ENCODE measurements around the gene FBXO42. TPM values are rescaled to one million over a fixed set of nuclear protein-coding genes. Genes with fewer than 3 reads are reported as not detected.

The FBXO42 gene
- total RNA-seq: 17.2 and 20.3 TPM in 2 replicates

GRCh38 chr1:16351994-16352841 lies at the start of gene FBXO42:
Gene FBXO42 (minus strand): TSS chr1:16352480. CDS start chr1:16315418, 37,062 bp downstream.

GRCh38 chr1:16366722-16367257 lies 14.5 kb upstream of the FBXO42 start, which contains the start of gene SZRD1:
Gene SZRD1 (plus strand): TSS chr1:16367242. CDS start chr1:16367258, 16 bp downstream.

GRCh38 chr1:16236511-16237342 lies 115.6 kb downstream of the FBXO42 start, which contains the start of gene CPLANE2:
Gene CPLANE2 (minus strand): TSS chr1:16237183. CDS start chr1:16236742, 441 bp downstream.

GRCh38 chr1:16212251-16212961 lies 139.9 kb downstream of the FBXO42 start, which contains the start of gene ARHGEF19:
Gene ARHGEF19 (minus strand): TSS chr1:16212652. CDS start chr1:16209054, 3,598 bp downstream.

Small RNA genes lying within 50 kb of the gene (small RNA-seq; reads per million reads assigned to genes)
- 0.13 reads per million for gene MT1XP1

Other genes starting within 250 kb of the FBXO42 start
- 158 and 218 TPM in 2 replicates for gene EPHA2, start 196.4 kb downstream of the FBXO42 start, total RNA-seq
- gene ARHGEF19, start 139.8 kb downstream of the FBXO42 start, total RNA-seq: 2.3 and 5.9 TPM in 2 replicates
- 4.5 and 4.6 TPM in 2 replicates for gene CPLANE2, start 115.3 kb downstream of the FBXO42 start, total RNA-seq
- 105 TPM in 2 replicates for gene SZRD1, start 14.8 kb upstream of the FBXO42 start, total RNA-seq
- gene SPATA21, start 84.9 kb upstream of the FBXO42 start, total RNA-seq: not detected in 2 replicates
- gene NECAP2, start 88.2 kb upstream of the FBXO42 start, total RNA-seq: 171 and 178 TPM in 2 replicates
- under 0.01 TPM in 2 replicates for gene RNU1-1, start 161.8 kb upstream of the FBXO42 start, total RNA-seq

Data from vein endothelial cell (primary cell).